Pancreas (tissue), 10 donors: ENCODE results near the gene MAZ. TPM values are rescaled to one million over a fixed set of nuclear protein-coding genes. Genes with fewer than 3 reads are reported as not detected.

Source experiments
- ATAC-seq, 4 donors: fragments of 200-7000 bp; cut with Tn5 transposase; one replicate each; pipeline versions ENCODE4 v1.8.0 to v1.9.1; 2020; ENCODE audit warnings: mild to moderate bottlenecking in 4 of 4, moderate library complexity in 4 of 4
- DNase-seq, 6 donors: peaks; one replicate each; pipeline ENCODE4 v3.0.0-alpha.2; 2020
- FAIRE-seq: peaks from 2 replicates; lab custom pipeline; 2012; peaks lifted over from hg19 to GRCh38; lab: Jason Lieb, UNC
- H3K27ac ChIP-seq, 4 donors: fragments of 200-600 bp; sonication (generic); 1 replicate in 3 of 4; 2 replicates in 1 of 4; pipeline versions ENCODE4 v1.5.0 to v1.8.0; 2020
- H3K27me3 ChIP-seq, 4 donors: fragments of 200-600 bp; one replicate each; pipeline ENCODE4 v1.8.0; 2021
- H3K36me3 ChIP-seq, 3 donors: fragments of 200-600 bp; sonication (generic) in 1 of 3; one replicate each; pipeline versions ENCODE4 v1.5.0 to v1.8.0; 2020 to 2021
- H3K4me1 ChIP-seq, 3 donors: fragments of 200-600 bp; one replicate each; pipeline ENCODE4 v1.8.0; 2021
- H3K4me3 ChIP-seq, 4 donors: fragments of 200-600 bp; sonication (generic) in 2 of 4; one replicate each; pipeline versions ENCODE4 v1.5.0 to v1.8.0; 2020 to 2021
- H3K9me3 ChIP-seq, 4 donors: fragments of 200-600 bp; one replicate each; pipeline ENCODE4 v1.8.0; 2021
- CTCF ChIP-seq, 4 donors: fragments of 200-600 bp; sonication (generic) in 3 of 4; IDR thresholded peaks; one replicate each; pipeline versions ENCODE4 v1.5.0 to v1.8.0; 2021; ENCODE audit warnings: antibody characterized with exemption in 4 of 4
- WGBS, 2 donors: extraction: QIAGEN DNeasy Blood & Tissue Kit; methylation state at CpG; one replicate each; pipeline ENCODE4 v1.1.7; 2013; 5-methylcytosine and 5-hydroxymethylcytosine counted together
- intact Hi-C, 3 donors: fragments of 100-400 bp; cut with DNase I; formaldehyde crosslinking; loops; one replicate each; pipeline versions ENCODE4 v1.11.1 to v1.14.2; 2022
- polyA plus RNA-seq, 2 donors: library from polyadenylated mRNA; stranded (reverse); fragments of 200-250 nt; gene quantifications; one replicate each; pipeline ENCODE4 v1.2.3, GENCODE V29; 2013
- total RNA-seq, 6 donors: library from RNA; stranded (reverse); fragmentation: NEBNext Ultra II Directional in 4 of 6; extraction: Animal tissue kit (Norgen Biotek cat#: 25700) in 4 of 6; gene quantifications; one replicate each; pipeline versions ENCODE4 v1.2.1 to v1.2.4, GENCODE V29; 2021 to 2023
- donor health status: healthy with polysubstance abuse.
- donor health status: DM: no; HTN: no; CAD: no; lungs with moderate emphysema.
- donor health status: DM: no; HTN: no; CAD: no.
- donor health status: control.
- donor health status: control.
- donor health status: Bipolar disorder and iron deficiency.
- donor health status: DM: yes; HTN: yes; CAD: no.
- donor health status: DM: no; HTN: no; CAD: no.
- donor health status: DM: no; HTN: no; CAD: no.
- donor health status: DM: yes; HTN: yes; CAD: no.

The MAZ gene
- total and polyA plus RNA-seq, 8 donors: 84.8 to 122 (median 96.2) TPM

- DNase-seq (peak in 5 of 6 donors; percentile 46 to 82 (median 64)), FAIRE-seq (no peak), ATAC-seq (peak in 1 of 4 donors; percentile 0)
- Histone ChIP-seq H3K27ac (peak within 1 kb of the TSS; percentile 62 to 87 (median 80)), H3K4me3 (peak within 1 kb of the TSS; percentile 18 to 52 (median 36)), H3K4me1 (peaks cover 0 to 21% (median 0%) of the 10 kb centered on the region in 3 donors), H3K36me3 (no peaks in the 10 kb centered on the region), H3K27me3 (no peaks in the 10 kb centered on the region), H3K9me3 (no peaks in the 10 kb centered on the region)
- WGBS, 2 donors: 5 to 6% methylated on average over 55 to 66 of the region's 69 CpGs
- intact Hi-C loops: no loop called here
- no peak for TF ChIP-seq CTCF (IDR thresholded peaks at IDR 0.05)
Measured at GRCh38 chr16:29811896-29812665, 5.8 kb downstream of the MAZ start, which contains the start of gene PRRT2. TSS of gene PRRT2 (plus strand) at chr16:29812193. CDS start at chr16:29813055, 862 bp downstream.

- Histone ChIP-seq H3K27ac (no peak overlapping the region), H3K36me3 (peaks cover 0 to 1% (median 0%) of the 10 kb centered on the region in 3 donors), H3K4me3 (peak overlapping the region in 1 of 4 donors; percentile 52), H3K4me1 (peaks cover 0 to 31% (median 4%) of the 10 kb centered on the region in 3 donors), H3K27me3 (no peaks in the 10 kb centered on the region), H3K9me3 (no peaks in the 10 kb centered on the region)
- 89 to 90% methylated on average over 9 of the region's 9 CpGs for WGBS, 2 donors
- ATAC-seq (no peak), DNase-seq (peak in 1 of 6 donors; percentile 70), FAIRE-seq (no peak)
- TF ChIP-seq CTCF (IDR thresholded peaks at IDR 0.05): no peak
- intact Hi-C loops: no loop called here
Measured at GRCh38 chr16:29812754-29813643, 6.7 kb downstream of the MAZ start.

GRCh38 chr16:29813644-29814562 is 7.6 kb downstream of the MAZ start:
- FAIRE-seq: no peak
- WGBS, 2 donors: 86 to 88% methylated on average over 24 of the region's 24 CpGs
- ATAC-seq: no peak
- Histone ChIP-seq H3K4me1 (peaks cover 6 to 35% (median 6%) of the 10 kb centered on the region in 3 donors), H3K27ac (no peak overlapping the region), H3K9me3 (no peaks in the 10 kb centered on the region), H3K36me3 (peaks cover 0 to 8% (median 0%) of the 10 kb centered on the region in 3 donors), H3K4me3 (no peak overlapping the region), H3K27me3 (no peaks in the 10 kb centered on the region)
- no peak for TF ChIP-seq CTCF (IDR thresholded peaks at IDR 0.05)
- peak in 1 of 6 donors; percentile 71 for DNase-seq
- intact Hi-C loops: no loop called here

- intact Hi-C loops: no loop called here
- H3K4me3 ChIP-seq: no peak overlapping the region
- no peak for TF ChIP-seq CTCF (IDR thresholded peaks at IDR 0.05)
- WGBS, 2 donors: 92 to 93% methylated on average over 4 to 5 of the region's 5 CpGs
- no peaks in the 10 kb centered on the region for H3K27me3 ChIP-seq
- ATAC-seq (no peak), DNase-seq (peak in 1 of 6 donors; percentile 69), FAIRE-seq (no peak)
- H3K36me3 ChIP-seq: peaks cover 0 to 8% (median 0%) of the 10 kb centered on the region in 3 donors
- peaks cover 6 to 37% (median 11%) of the 10 kb centered on the region in 3 donors for H3K4me1 ChIP-seq
- no peaks in the 10 kb centered on the region for H3K9me3 ChIP-seq
- H3K27ac ChIP-seq: no peak overlapping the region
Measured at GRCh38 chr16:29814592-29814991, 8.3 kb downstream of the MAZ start.
